Muscle of back (tissue), 13 donors: ENCODE measurements around the gene MRPS22. TPM values are rescaled to one million over a fixed set of nuclear protein-coding genes. Genes with fewer than 3 reads are reported as not detected.

Experiments
- DNase-seq, 3 donors: peaks; one replicate each; pipeline versions ENCODE4 v3.0.0 to v3.0.0-alpha.2; 2013
- long read RNA-seq, 9 donors: transcript quantifications; one replicate each; lab custom pipeline, GENCODE V29; 2026
- polyA plus RNA-seq, 10 donors: library from polyadenylated mRNA; unstranded; fragments of 120-200 nt; gene quantifications; one replicate each; pipeline ENCODE4 v1.2.1, GENCODE V29; 2013; ENCODE audit not compliant: insufficient read length in 10 of 10

The MRPS22 gene
- polyA plus RNA-seq, result 10 to 100 TPM; 42.9 to 56.6 (median 48.6) TPM
- long read RNA-seq, donor 1, transcript MRPS22-202 (8 exons, 1,099 nt), result minor isoform, 5 of 116 reads
- long read RNA-seq, donor 1, transcript MRPS22-201 (8 exons, 1,120 nt), result major isoform, 26 of 116 reads
- long read RNA-seq, donor 1, partial matches to known transcripts, result 83 of 116 reads
- long read RNA-seq, donor 1, other reads (novel, unspliced or antisense), result 0 of 116 reads
- long read RNA-seq, donor 2, transcript MRPS22-202 (8 exons, 1,099 nt), result minor isoform, 5 of 27 reads
- long read RNA-seq, donor 2, transcript MRPS22-201 (8 exons, 1,120 nt), result major isoform, 20 of 27 reads
- long read RNA-seq, donor 2, partial matches to known transcripts, result 0 of 27 reads
- long read RNA-seq, donor 2, other reads (novel, unspliced or antisense), result 0 of 27 reads
- long read RNA-seq, donor 3, result 0 reads
- long read RNA-seq, donor 4, transcript MRPS22-201 (8 exons, 1,120 nt), result major isoform, 9 of 79 reads
- long read RNA-seq, donor 4, partial matches to known transcripts, result 63 of 79 reads
- long read RNA-seq, donor 4, other reads (novel, unspliced or antisense), result 0 of 79 reads
- long read RNA-seq, donor 5, transcript MRPS22-201 (8 exons, 1,120 nt), result major isoform, 18 of 124 reads
- long read RNA-seq, donor 5, partial matches to known transcripts, result 96 of 124 reads
- long read RNA-seq, donor 5, other reads (novel, unspliced or antisense), result 6 of 124 reads
- long read RNA-seq, donor 6, transcript MRPS22-201 (8 exons, 1,120 nt), result major isoform, 29 of 33 reads
- long read RNA-seq, donor 6, partial matches to known transcripts, result 0 of 33 reads
- long read RNA-seq, donor 6, other reads (novel, unspliced or antisense), result 0 of 33 reads
- long read RNA-seq, donor 7, transcript MRPS22-201 (8 exons, 1,120 nt), result major isoform, 6 of 9 reads
- long read RNA-seq, donor 7, partial matches to known transcripts, result 0 of 9 reads
- long read RNA-seq, donor 7, other reads (novel, unspliced or antisense), result 0 of 9 reads
- long read RNA-seq, donor 8, transcript MRPS22-201 (8 exons, 1,120 nt), result major isoform, 6 of 16 reads
- long read RNA-seq, donor 8, partial matches to known transcripts, result 5 of 16 reads
- long read RNA-seq, donor 8, other reads (novel, unspliced or antisense), result 0 of 16 reads
- long read RNA-seq, donor 9, transcript MRPS22-201 (8 exons, 1,120 nt), result major isoform, 8 of 9 reads
- long read RNA-seq, donor 9, partial matches to known transcripts, result 0 of 9 reads
- long read RNA-seq, donor 9, other reads (novel, unspliced or antisense), result 0 of 9 reads

DNA sequence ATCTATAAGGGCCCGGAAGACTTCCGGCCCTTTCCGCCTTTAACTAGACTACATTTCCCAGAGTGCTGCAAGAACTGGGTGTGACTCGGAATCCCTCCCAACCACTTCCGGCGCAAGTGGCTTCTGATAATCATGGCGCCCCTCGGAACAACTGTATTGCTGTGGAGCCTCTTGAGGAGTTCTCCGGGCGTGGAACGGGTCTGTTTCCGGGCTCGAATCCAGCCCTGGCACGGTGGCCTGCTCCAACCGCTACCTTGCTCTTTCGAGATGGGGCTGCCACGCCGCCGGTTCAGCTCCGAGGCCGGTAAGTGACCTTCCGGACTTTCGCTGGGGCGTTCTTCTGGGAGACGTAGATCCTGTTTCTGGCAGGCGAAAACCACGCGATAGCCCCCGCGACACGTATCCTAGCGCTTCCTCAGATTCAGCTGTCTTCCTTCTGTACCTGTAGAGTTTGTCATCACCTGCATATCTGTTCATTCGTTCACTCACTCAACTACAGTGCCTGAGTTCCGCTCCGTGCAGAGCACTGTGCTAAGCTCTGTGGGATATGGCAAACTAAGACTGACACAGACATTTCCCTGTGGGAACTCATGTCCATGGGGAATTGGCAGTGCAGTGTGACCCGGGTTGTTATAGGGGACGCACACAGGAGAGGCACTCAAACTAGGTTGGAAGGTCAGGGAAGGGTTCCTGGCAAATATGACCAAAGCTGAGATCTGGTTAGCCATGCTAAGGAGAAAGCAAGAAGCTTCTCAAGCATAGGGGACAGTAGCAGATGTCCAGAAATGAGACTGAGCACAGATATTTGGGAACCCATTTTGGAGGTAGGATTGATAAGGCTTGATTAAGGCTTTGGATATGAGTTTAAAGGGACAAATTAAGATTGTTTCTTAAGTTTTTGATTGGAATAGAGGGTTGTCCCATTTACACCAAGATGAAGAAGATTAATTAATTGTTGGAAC lies at the start of gene MRPS22:
Gene MRPS22, plus strand, starts transcription at position 126 of the 962 bp plus-strand sequence. Its CDS starts 7 bp downstream, at position 133.
- peak; percentile 87 to 95 (median 88) for DNase-seq

DNA sequence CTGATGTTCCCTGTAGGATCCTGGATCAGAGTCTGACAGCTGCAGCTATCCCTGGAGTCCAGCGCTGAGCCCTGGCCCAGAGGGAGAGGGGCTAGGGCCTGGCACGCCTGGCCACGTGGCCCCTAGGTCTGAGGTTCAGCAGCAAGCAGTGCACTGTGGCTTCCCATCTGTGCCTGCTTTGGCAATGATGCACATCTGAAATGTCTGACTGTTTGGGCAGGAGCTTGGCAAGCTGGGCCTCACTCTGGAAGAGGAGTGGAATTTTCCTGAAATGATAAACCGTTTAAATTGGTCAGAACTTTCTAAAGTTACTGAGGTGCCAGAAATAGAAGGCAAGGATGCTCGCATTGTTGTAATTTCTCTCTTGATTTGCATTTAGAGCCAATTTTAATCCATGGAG lies 48.8 kb upstream of the MRPS22 start:
- DNase-seq, result no peak

GRCh38 chr3:139296141-139296718 lies 47.6 kb upstream of the MRPS22 start:
- DNase-seq, result no peak

GRCh38 chr3:139297588-139298311 lies 46.1 kb upstream of the MRPS22 start:
- DNase-seq, result no peak

- peak in 1 of 3 donors; percentile 26 for DNase-seq
These were observed 44.3 kb upstream of the MRPS22 start for GRCh38 chr3:139299261-139300132.

DNA sequence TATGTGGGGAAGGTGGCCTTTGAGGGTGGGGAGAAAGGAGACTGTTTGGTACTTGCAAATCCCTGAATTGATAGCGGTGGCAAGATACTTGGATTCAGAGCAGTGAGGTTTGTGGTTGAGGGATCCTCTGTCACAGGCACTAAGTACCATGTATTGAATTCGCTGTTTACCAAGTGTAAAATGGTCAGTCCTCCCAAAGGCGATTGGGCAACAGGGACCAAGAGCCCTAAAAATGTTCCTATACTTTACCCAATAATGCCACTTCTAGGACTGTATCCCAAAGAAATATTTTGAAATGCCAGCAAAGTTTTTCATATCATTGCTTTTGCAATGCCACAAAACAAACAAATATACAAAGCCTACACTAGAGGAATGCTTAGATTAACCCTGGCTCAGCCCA lies 43.4 kb upstream of the MRPS22 start:
- DNase-seq, result no peak

GRCh38 chr3:139301183-139301582 lies 42.6 kb upstream of the MRPS22 start:
- no peak for DNase-seq

GRCh38 chr3:139301654-139302053 lies 42.2 kb upstream of the MRPS22 start:
- no peak for DNase-seq

DNA sequence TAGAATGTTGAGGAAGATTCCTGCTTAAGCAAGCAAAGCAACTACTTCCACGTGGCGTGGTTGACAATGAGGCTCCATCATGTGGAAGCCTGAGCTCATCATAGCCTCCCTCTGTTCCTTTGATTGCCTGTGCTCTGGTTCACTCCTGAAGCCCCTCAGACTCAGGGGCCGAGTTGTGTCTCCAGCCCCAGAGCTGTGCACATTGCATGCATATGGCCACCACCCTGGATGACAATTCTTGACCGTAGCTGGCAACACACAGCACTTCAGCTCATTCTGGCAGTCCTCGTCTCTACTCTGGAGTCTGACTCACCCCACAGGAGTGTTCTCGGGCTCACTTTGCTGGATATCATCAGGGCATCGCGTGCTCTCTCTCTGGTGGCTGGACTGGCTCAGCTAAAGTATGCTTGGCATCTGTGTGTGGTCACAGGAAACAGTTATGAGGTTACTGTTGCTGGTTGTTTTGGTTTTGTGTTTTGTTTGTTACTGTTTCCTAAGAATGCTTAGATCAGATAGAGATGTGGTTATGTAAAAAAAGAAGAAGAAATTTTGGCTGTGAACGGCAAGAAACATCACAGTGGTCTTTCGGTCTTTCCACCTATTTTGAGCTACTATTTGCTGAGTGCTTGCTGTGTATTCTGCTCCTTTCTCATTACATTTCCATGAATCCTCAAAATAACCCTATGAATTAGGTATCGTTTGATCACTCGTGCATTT lies 41.6 kb upstream of the MRPS22 start:
- DNase-seq, result peak in 1 of 3 donors; percentile 94

DNA sequence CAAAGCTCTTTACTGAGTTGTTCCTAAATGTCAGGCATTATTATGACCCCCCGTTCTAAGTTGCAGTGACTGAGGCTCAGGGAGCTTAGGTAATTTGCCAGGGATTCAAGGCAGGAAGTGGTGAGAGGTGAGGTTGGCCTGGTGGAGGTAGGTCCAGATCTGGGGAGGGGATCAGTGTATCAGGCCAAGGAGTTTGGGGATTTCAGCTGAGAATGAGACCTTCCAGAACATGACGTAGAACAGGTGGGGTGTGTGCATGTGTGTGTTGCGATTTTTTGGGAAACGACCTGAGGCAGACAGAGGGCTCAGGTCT lies 41.1 kb upstream of the MRPS22 start:
- DNase-seq, result no peak

- DNase-seq, result no peak
These were observed 40.6 kb upstream of the MRPS22 start for GRCh38 chr3:139303216-139303615.

DNA sequence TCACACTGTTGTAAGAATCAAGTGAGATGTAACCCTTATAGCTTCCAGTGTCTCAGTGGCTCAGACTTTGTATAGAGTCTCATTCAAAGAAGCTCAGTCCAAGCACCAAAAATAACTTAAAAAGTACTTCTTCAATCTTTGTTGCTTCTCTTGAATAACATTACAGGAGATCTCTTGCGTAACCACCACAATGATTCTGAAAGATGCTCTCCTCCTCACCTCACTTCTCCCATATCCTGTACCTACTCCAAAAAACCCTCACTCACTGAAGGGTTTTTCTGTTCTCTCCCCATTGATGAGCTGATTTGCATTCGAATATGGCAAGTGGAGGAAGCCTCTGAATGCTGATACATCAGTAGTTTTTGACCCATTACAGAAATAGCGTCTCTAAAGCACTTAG lies 39.4 kb upstream of the MRPS22 start:
- DNase-seq, result no peak

GRCh38 chr3:139306078-139306477 lies 37.7 kb upstream of the MRPS22 start:
- DNase-seq, result no peak

GRCh38 chr3:139307072-139307491 lies 36.7 kb upstream of the MRPS22 start:
- DNase-seq, result no peak

GRCh38 chr3:139307601-139308555 lies 35.9 kb upstream of the MRPS22 start:
- DNase-seq, result no peak

DNA sequence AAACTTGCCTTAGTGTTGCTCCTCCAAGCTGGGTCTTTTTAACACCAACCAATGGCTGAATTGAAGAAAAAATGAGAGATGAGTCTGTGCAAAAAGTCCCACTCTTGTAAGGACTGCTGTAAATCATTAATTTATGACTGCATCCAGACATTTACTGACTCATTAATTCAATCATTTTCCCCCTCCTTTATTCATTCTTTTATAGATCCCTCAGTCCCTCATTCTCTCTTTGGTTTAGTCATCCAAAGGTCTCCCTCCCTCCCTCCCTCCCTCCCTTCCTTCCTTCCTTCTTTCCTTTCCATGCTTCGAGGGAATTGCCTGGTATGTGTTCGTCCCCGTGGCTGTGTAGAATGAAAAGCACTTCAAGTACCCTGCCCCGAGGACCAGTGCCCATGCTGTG lies 35.3 kb upstream of the MRPS22 start:
- DNase-seq, result no peak
